HG03457 (cell line): ENCODE measurements around the gene TMEM63A.
"Not testable (repeated sequence)": the region's sequence is repeated elsewhere in the genome, so short reads cannot be mapped to it uniquely, and the experiment has no call there.

ENCODE experiments used
- ATAC-seq: cut with Tn5 transposase; IDR thresholded peaks from one replicate; pipeline ENCODE4 v1.9.1; 2021; ENCODE audit warnings: moderate number of reproducible peaks; ENCODE audit not compliant: unreplicated experiment

Gene TMEM63A

DNA sequence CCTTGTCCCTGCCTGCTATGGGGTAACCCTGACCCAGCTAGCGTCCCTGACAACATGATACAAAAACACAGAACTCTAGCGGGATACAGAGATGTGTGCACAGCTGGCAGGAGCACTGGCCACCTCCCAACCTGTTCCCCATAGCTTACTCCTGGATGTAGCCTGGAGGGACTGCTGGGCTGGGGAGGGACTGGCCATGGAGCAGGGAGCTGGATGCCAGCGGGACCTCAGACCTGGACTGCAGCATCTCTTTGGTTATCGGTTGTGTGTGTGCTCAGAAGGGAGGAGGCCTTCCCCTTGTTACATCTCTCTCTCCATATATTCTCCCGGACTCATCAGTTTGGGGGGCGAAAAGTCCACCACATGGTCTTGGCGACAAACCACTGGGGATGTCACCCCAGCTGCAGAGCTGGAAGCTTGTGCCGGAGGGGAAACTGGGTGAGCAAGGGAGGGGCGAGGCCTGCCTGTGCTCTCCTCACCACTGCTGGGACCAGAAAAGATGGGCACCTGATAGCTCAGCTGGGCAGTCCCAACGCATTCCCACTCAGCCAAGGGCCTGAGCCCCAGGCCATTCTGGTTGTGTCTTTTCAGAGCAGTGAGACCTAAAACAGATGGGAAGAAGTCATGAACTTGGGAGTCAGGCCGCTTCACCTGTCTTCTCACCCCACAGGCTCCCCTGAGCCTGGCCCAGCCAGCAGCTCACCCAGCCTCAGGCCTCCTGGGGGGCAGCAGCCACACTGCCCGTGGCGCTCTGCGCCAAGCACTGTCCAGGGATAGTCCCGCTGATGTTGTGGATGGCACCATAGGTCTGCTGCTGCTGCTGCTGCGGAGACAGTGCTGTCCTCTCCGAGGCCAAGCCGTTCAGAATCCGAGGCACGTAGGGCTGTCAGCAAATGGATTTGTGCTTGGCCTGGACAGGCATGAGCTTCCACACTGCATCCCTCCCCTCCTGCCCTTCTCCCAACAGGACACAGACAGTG, 35.6 kb downstream of the TMEM63A start:
- no peak for ATAC-seq

DNA sequence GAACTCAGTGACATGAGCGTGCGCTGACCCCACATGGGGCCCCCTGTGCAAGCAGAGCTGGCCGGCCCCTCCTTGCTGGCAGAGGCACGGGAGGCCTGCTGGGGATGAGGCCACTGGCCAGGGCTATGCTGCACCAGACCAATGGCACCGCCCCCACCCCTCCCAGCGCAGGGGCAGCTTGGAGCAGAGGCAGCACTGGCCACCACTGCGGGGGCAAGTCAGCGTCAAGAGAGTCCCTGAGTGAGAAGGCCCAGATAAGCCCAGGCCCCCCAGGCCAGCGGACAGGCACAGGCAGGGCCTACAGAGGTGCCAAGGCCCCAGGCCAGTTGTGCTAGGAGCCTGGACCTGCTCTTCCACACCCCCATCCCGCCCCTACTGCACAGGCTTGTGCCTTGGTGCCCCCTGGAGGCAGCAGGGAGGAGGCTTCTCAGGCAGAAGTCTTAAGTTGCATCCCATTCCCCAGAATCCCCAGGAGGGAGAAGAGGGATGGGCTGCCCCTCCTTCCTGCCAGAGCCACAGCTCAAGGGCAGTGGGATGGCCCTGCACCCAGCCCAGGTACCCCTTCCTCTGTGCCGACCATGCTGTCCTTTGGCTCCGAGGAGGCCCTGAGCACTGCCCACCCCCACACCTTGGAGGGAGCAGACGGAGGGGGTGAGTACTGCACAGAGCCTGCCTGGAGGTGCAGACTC, 36.5 kb downstream of the TMEM63A start:
- ATAC-seq: no peak

- no peak for ATAC-seq
Observed at GRCh38 chr1:225845097-225845496, 37.1 kb downstream of the TMEM63A start.

DNA sequence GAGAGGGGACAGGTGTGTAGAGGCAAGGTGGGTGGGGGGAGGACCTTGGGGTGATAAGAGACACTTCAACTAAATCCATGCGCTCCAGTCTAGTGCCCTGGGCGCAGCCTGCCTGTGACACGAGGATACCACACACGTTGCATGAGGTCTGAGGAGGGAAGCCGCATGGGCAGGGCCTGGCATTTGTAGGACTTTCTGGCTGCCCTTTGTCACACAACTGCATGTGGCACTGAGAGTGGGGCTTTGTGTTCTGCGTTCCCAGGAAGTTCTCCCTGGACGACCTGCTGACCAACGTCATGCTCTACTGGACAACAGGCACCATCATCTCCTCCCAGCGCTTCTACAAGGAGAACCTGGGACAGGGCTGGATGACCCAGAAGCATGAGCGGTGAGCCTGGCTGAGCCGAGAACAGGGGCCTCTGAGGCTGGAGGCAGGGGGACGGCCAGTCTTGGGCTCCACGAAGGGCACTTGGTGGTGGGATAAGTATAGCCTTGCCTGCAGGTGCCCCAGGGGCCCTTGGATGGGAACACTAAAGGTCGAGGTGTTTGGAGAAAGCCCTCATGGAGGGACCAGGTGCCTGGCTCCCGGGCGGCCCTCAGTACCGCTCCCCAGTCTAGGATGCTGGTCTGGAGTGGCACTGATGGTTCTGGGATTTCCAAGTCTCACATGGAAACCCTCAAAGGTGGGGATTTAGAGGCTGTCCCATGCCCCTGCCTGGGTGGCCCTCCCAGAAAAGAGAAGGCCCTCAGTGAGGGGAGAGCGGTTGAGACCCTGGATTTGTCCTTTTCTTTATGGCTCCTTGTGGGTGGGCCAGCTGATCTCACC, 37.7 kb downstream of the TMEM63A start:
- no peak for ATAC-seq

DNA sequence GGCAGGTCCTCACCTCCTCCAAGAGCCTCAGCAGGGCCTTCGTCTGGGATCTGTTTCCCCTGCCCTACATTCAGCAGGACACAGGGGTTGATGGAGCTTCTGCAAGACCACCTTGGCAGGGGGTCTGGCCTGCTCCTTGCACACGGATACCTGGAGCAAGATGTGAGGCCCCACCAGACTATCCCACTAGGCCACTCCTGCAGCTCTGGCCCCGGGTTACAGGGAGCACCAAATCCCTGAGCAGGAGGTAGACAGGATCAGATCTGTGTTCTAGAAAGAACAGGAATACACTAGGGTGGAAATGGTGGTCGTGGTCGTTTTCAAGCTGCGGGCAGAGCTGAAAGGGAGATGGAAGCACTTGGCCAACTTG, 38.8 kb downstream of the TMEM63A start:
- no peak for ATAC-seq

GRCh38 chr1:225842788-225843425, 39.3 kb downstream of the TMEM63A start:
- ATAC-seq: no peak

DNA sequence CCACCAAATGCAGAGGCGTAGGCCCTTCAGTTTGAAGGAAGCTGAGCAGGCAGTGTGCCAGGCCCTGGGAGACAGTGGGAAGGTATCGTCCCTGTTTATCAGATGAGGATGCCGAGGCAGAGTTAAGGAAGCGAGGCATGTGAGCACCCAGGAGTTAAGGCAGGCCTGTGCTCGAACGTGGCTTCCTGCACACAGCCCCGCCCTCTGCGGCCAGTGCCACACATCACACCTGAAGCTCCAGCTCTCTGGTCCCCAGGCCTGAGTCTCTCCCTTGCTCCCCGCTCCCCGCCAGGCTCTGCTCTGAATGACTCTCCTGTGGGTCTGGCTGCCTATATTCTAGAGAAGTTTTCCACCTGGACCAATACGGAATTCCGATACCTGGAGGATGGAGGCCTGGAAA, 40.1 kb downstream of the TMEM63A start:
- ATAC-seq: no peak

- ATAC-seq: no peak
Observed at GRCh38 chr1:225840713-225841112, 41.5 kb downstream of the TMEM63A start.

DNA sequence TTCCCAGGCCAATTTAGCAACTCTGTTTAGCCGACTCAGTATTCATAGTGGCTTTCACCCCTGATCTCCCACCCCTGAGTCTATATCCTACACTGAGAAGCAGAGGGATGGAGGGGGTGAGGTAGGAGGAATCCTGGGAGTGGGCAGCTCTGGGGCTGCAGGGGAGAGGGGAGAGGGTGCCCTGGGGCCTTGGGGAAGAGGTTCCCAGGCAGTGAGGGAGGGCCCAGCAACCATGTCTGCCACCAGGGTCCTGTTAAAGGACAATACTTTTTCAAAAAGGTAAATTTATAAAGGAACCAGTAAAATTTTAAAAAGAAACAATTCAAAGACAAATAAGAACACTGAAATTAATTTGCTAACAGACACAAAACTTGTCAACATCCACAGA, 42.0 kb downstream of the TMEM63A start:
- ATAC-seq: no peak

- ATAC-seq: no peak
Observed at GRCh38 chr1:225838793-225839192, 43.4 kb downstream of the TMEM63A start.

- not testable (repeated sequence) for ATAC-seq
Observed at GRCh38 chr1:225836296-225836695, 45.9 kb downstream of the TMEM63A start.

DNA sequence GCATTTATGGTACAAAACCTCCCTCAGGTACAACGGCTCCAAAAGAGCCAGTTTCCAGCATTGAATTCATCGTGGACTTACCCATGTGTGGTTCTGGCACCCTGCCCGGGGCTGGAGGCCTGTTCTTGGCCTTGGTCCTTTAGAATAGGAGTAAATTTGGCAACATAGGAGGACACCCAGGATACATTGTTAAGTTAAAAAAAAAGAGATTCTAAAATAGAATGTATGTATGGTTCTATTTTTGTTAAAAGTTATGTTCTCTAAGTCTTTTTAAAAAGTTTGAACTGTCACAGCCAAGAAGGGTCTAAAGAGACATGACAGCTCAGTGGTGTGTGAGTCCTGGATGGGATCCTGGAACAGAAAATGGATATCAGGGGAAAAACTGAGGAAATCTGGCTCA, 46.3 kb downstream of the TMEM63A start:
- ATAC-seq: no peak

DNA sequence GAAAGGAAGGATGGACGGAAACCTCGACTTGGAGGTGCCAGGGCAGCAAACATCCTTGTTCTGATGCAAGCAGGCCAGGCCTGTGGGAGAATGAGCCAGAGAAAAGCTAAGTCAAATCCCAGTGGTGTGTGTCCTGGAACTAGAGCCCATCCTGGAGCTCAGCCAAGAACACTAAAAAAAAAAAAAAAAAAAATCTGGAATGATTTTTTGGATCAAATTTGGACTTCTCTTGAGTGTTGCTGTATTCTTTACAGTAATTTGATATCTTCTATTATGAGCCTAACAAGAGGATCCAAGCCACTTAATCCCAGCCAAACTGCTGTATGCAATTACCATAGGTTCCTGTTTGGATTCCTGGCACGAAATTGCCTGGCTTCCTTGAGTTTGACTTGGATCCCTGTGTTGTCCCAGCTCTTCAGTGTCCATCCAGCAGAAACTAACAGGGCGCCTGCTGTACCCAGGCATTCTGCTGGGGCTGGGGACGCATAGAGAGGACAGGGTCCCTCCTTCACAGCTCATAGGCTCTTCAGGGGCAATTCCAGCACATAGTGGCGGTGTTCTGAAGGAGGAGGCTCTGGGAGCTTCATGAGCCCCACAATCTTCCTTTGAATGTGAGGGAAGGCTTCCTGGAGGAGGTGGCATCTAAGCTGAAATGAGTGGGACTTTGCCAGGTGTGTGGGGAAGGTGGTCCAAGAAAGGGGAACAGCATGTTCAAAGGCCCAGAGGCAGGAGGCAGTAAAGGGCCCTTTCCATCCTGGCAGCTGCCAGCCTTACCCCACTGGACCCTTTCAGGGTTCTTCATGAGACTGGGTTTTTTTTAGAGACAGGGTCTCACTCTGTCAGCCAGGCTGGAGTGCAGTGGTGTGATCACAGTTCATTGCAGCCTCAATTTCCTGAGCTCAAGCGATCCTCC, 47.5 kb downstream of the TMEM63A start:
- ATAC-seq: no peak

DNA sequence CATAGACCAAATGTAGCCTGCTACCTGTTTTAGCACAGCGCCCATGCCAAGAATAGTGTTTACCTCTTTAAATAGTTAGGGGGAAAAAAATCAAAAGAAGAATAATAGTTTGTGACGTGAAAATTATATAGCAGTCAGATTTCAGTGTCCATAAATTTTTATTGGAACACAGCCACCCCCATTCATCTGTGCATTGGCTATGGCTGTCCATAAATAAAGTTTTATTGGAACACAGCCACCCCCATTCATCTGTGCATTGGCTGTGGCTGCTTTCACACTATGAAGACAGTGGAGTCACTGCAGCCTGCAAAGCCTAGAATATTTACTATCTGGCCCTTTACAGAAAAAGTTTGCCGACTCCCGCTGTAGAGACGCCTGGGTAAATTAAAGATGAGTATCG, 51.3 kb downstream of the TMEM63A start:
- no peak for ATAC-seq

DNA sequence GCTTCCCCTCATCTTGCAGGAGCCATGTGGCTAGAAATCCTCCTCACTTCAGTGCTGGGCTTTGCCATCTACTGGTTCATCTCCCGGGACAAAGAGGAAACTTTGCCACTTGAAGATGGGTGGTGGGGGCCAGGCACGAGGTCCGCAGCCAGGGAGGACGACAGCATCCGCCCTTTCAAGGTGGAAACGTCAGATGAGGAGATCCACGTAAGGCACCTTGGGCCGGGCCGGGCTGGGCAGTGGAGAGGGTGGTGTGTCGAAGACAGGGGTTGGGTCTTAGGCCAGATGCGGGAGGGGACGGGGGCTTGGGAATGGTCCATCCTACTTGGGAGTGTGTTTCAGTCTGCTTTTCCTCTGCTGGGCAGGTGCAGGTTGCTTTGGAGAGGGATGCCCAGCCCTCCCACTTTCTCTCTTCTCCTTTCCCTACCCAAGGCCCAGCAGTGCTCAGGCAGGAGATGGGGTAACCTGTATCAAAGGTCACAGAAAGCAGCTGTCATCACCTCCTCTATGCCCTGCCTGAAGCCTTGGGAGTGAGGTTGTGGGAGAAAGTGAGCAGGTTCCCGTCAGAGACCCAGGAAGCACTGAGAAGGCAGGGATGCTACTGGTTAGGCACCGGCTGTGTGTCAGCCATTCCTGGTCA, 53.4 kb downstream of the TMEM63A start:
- ATAC-seq: no peak

- no peak for ATAC-seq
Observed at GRCh38 chr1:225827076-225827475, 55.1 kb downstream of the TMEM63A start.

- ATAC-seq: no peak
Observed at GRCh38 chr1:225825607-225826007, 56.6 kb downstream of the TMEM63A start.

DNA sequence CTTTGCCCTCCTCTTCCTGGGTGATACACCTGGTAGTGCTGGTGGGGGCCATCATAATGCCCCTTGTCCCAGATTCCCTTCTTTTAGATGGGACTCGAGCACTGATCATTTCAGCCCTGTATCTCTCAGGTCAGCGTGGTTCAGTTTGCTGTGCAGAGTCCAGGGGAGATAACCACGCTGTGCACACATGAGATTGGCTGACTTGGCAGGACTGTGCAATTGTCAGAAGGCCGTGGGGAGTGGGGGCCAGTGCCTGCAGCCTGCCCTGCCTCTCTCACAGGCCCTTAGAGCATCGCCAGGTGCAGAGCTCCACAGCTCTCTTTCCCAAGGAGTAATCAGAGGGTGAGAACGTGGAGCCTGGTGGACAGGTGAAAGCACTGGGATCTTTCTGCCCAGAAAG, 57.1 kb downstream of the TMEM63A start:
- no peak for ATAC-seq

DNA sequence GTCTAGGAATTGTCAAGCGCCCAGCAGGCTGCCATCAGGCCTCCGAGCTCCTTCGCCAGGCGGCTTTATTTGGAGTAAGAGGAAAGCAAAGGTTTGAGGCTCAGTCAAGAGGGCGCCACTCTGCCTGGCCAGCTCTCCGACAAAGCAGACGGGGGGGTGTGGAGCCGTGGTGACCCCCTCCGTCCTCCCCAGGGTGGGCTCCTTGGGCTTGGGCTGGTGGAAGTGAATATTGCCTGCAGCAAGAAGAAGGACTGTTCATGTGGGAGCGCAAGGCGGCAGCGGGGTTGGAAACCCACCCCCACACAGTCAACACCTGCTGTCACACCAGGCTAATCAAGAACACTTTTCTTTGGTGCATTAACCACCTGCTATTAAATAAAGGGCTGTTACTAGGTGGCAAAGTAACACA, 57.6 kb downstream of the TMEM63A start:
- no peak for ATAC-seq
